Stimulated activated CD8-positive, alpha-beta memory T cell treated with anti-CD3 and anti-CD28 coated beads, Interleukin-12 subunit alpha, Interleukin-12 subunit beta, amount 100 ng/mL, for 24 hours (primary cell): ENCODE measurements around the gene NHLRC1.

Experiments used
- DNase-seq: peaks from one replicate; pipeline ENCODE4 v3.0.0-alpha.2; 2020; ENCODE audit errors: extremely low read depth

NHLRC1 gene

DNA sequence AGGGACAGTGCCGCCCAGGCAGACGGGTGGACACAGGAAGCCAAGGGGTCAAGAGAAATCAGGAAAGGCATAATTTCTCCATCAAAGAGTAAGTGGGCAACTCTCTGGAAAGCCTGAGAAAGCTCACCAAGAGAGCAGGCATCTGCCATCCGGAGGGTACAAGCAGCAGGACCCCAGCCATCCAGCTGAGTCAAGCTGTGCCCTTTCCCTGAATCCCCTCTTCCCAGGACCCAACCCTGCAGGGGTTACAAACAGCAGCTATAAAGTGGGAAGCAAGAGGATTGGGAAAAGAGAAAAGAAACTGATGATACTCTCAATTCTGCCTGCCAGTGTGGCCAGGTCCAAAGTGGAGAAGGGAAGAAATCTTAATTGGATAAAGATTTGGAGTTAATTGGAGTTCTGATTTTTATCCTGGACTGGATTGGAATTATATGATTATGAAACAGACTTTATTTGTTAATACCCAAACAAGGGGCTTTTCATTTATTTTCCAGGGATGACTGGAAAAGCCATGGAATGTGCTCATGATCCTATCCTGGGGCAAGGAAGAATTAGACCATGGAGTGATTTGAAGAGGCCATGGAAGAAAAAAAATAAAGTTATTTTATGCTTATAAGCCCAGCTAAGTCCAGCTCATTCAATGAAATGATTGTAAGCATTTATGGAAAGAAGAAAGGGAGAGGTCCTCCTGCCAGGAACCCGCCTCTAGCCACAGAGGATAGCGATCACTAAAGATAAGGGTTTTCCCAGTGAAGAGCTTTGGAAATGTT, 34.9 kb downstream of the NHLRC1 start:
- DNase-seq, result no peak

DNA sequence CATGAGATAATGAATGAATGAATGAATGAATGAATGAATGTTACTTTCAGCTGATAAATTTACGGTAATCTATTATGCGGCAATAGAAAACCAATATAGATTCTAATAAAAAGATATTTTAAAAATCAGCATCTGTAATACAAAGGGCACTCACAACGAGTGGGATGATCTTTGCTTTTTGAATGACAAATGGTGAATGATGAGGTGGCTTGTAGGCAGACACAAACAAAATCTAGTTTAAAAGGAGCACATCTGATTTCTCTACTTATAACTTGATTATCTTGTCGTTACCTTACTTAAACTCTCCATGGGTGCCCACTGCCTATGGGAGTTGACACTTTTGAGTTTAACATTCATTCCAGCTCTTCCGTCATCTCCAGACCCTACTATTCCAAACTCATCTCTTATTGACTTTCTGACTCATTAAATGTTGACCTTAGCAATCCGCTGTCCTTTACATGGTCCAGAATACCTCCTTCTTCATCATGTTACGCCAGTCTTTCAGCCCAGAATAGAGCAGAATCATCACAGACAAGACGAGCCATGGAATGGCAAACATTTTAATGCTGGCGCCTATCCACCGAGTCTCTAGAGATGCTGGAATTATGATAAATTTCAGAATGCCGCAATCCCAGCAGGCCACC, 41.3 kb downstream of the NHLRC1 start:
- DNase-seq, result no peak

DNA sequence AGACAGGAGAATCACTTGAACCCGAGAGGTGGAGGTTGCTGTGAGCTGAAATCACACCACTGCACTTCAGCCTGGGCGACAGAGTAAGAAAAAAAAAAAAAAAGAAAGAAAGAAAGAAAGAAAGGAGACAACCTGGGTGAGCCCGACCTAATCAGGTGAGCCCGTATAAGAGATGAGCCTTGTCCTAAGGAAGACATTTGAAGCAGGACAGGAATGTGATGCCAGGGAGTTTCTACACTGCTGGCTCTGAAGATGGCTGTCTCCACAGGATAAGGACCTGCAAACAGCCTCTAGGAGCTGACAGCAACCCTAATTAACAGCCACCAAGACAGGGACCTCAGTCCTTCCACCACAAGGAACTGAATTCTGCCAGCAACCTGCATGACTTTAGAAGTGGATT, 41.9 kb downstream of the NHLRC1 start:
- DNase-seq, result no peak

DNA sequence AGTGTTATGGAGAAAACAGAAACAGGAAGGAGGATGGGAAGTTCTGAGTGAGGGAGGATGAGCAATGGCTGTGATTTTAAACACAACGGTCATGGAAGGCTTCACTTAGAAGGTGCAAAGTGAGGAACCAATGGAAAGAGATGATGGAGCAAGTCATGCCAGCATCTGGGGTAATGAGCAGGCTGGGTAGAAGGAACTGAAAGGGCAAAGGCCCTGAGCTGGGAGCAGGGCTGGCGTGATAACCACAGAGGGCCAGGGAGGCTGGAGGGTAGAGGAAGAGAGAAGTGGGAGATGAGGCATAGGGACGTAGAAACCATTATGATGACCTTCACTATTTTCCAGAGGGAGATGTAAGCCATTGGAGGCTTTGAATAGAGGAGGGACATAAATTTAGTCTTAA, 43.6 kb downstream of the NHLRC1 start:
- no peak for DNase-seq

DNA sequence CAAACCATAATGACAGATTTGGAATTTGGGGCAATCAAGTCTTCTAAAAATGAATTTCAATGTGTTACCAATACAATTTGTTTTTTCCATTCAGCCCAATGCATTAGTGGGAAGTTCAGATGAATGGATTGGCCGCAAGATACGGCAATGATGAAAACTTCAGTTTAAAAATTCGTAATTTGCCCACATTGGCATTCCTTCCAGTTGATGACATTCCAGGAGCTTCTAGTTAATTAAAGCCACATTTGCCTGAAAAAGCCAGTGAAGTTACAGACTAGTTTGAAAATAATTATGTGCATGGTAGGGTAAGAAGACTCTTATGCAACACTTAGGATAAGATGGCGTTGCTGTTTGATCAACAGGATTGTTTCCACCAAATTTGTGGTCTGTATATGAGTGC, 46.2 kb downstream of the NHLRC1 start:
- DNase-seq, result no peak

- DNase-seq, result no peak
These were observed 49.6 kb downstream of the NHLRC1 start for GRCh38 chr6:18072841-18073240.

GRCh38 chr6:18070486-18070885, 52.0 kb downstream of the NHLRC1 start:
- no peak for DNase-seq
